ENCODE data around the gene RFX6.

DNA sequence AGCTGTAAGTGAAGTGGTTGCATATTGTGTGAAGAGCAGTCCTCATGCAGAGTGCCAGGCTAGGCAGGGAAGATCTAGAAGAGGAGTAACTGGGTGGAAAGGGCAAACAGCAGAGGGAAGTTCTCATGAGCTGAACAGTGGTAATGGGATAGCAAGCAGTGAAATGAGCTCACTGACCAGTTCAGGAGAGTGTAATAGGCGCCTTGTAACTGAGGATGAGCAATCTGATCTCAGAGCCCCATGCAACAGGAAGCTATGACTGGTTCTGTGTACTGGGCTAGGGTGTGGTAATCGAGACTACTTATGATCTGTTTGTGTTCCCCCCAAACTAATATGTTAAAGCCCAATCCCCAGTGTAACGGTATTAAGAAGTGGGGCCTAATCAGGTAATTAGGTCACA is 98.6 kb downstream of the RFX6 start:
- TF ChIP-seq, protein P1, sequence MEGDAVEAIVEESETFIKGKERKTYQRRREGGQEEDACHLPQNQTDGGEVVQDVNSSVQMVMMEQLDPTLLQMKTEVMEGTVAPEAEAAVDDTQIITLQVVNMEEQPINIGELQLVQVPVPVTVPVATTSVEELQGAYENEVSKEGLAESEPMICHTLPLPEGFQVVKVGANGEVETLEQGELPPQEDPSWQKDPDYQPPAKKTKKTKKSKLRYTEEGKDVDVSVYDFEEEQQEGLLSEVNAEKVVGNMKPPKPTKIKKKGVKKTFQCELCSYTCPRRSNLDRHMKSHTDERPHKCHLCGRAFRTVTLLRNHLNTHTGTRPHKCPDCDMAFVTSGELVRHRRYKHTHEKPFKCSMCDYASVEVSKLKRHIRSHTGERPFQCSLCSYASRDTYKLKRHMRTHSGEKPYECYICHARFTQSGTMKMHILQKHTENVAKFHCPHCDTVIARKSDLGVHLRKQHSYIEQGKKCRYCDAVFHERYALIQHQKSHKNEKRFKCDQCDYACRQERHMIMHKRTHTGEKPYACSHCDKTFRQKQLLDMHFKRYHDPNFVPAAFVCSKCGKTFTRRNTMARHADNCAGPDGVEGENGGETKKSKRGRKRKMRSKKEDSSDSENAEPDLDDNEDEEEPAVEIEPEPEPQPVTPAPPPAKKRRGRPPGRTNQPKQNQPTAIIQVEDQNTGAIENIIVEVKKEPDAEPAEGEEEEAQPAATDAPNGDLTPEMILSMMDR (conservative IDR thresholded peaks at IDR 0.05 in 1 of 2, IDR thresholded peaks at IDR 0.05 in 1 of 2; ENCODE audit: low read depth in 1 of 2, low read length in 2 of 2), result no peak
- no peak for TF ChIP-seq EZH2 (IDR thresholded peaks at IDR 0.05; ENCODE audit: low read length, missing control alignments)
